HepG2 (cell line): ENCODE results near the gene GOLT1A. TPM values are rescaled to one million over a fixed set of nuclear protein-coding genes. Genes with fewer than 3 reads are reported as not detected.

ENCODE experiments used
- ARNT ChIP-seq: fragments of 450-650 bp; IDR thresholded peaks from 2 replicates; pipeline ENCODE4 v1.6.1; 2017
- ARNT2 ChIP-seq: sonication (generic); formaldehyde crosslinking; IDR thresholded peaks from 2 replicates; pipeline ENCODE4 v1.8.0; 2022; ENCODE audit warnings: mild to moderate bottlenecking, low read depth, missing genetic modification reagents, moderate library complexity
- BATF2 ChIP-seq: sonication (generic); formaldehyde crosslinking; IDR thresholded peaks from 2 replicates; pipeline ENCODE4 v1.8.0; 2022; ENCODE audit warnings: mild to moderate bottlenecking, missing genetic modification reagents, moderate library complexity
- BCL6 ChIP-seq: IDR thresholded peaks from 2 replicates; pipeline ENCODE4 v1.6.1; 2016; ENCODE audit warnings: missing genetic modification reagents, missing compliant biosample characterization
- BRCA1 ChIP-seq: sonication (generic); formaldehyde crosslinking; IDR thresholded peaks from 2 replicates; pipeline ENCODE4 v1.4.0; 2020; ENCODE audit warnings: missing genetic modification reagents
- CENPX ChIP-seq: sonication (generic); formaldehyde crosslinking; IDR thresholded peaks from 2 replicates; pipeline ENCODE4 v1.9.0; 2021; ENCODE audit warnings: mild to moderate bottlenecking, missing genetic modification reagents, moderate library complexity
- CREM ChIP-seq, 2 experiments: sonication (generic) in 1 of 2; formaldehyde crosslinking in 1 of 2; IDR thresholded peaks; 2 replicates each; pipeline versions ENCODE4 v1.4.0 to v1.6.1; 2016 to 2020; ENCODE audit warnings: antibody characterized with exemption in 1 of 2, mild to moderate bottlenecking in 1 of 2, missing genetic modification reagents in 1 of 2
- ISL2 ChIP-seq: sonication (generic); formaldehyde crosslinking; IDR thresholded peaks from 2 replicates; pipeline ENCODE4 v1.5.0; 2020; ENCODE audit warnings: missing genetic modification reagents
- KMT2B ChIP-seq: IDR thresholded peaks from 2 replicates; pipeline ENCODE4 v1.6.1; 2016; ENCODE audit warnings: missing genetic modification reagents, missing compliant biosample characterization
- NCOR1 ChIP-seq: fragments of 200-600 bp; sonication (generic); IDR thresholded peaks from 2 replicates; pipeline ENCODE4 v1.7.0; 2017; ENCODE audit warnings: antibody characterized with exemption, low read length, borderline replicate concordance
- RAD51 ChIP-seq: fragments of 450-650 bp; IDR thresholded peaks from 2 replicates; pipeline ENCODE4 v1.6.1; 2016; ENCODE audit warnings: borderline replicate concordance
- RBM22 ChIP-seq: fragments of 200-400 bp; formaldehyde crosslinking; optimal IDR thresholded peaks from 2 replicates; pipeline ENCODE3; 2017; ENCODE audit warnings: mild to moderate bottlenecking, low read length, moderate library complexity
- TERF1 ChIP-seq: sonication (generic); formaldehyde crosslinking; IDR thresholded peaks from 2 replicates; pipeline ENCODE4 v1.8.0; 2022; ENCODE audit warnings: mild to moderate bottlenecking, missing genetic modification reagents, moderate library complexity
- THAP9 ChIP-seq: sonication (generic); formaldehyde crosslinking; IDR thresholded peaks from 2 replicates; pipeline ENCODE4; 2020; ENCODE audit warnings: missing genetic modification reagents, mild to moderate bottlenecking, borderline replicate concordance
- ZMYM4 ChIP-seq: sonication (generic); formaldehyde crosslinking; IDR thresholded peaks from 2 replicates; pipeline ENCODE4 v1.8.1; 2023; ENCODE audit warnings: mild to moderate bottlenecking, missing genetic modification reagents
- ZNF260 ChIP-seq: sonication (generic); formaldehyde crosslinking; IDR thresholded peaks from 2 replicates; pipeline ENCODE4 v1.4.0; 2020; ENCODE audit warnings: missing genetic modification reagents, low read depth, mild to moderate bottlenecking, borderline replicate concordance
- ZNF597 ChIP-seq: sonication (generic); formaldehyde crosslinking; IDR thresholded peaks from 2 replicates; pipeline ENCODE4 v1.5.0; 2020; ENCODE audit warnings: missing genetic modification reagents
- ZNF678 ChIP-seq: sonication (generic); formaldehyde crosslinking; IDR thresholded peaks from 2 replicates; pipeline ENCODE4 v1.4.0; 2020; ENCODE audit warnings: mild to moderate bottlenecking, missing genetic modification reagents
- ZNF691 ChIP-seq: sonication (generic); formaldehyde crosslinking; IDR thresholded peaks from 2 replicates; pipeline ENCODE4 v1.4.0; 2020; ENCODE audit warnings: missing genetic modification reagents, low read depth, mild to moderate bottlenecking, borderline replicate concordance
- ZSCAN31 ChIP-seq: sonication (generic); formaldehyde crosslinking; IDR thresholded peaks from 2 replicates; pipeline ENCODE4 v1.5.0; 2020; ENCODE audit warnings: low read depth, mild to moderate bottlenecking, missing genetic modification reagents
- polyA plus RNA-seq, 8 experiments: library from polyadenylated mRNA; depleted of rRNA in 3 of 8; stranded (reverse) in 7 of 8; unstranded in 1 of 8; fragments of >200 nt; fragmentation: Illumina TruSeq in 4 of 8; extraction: Trizol in 4 of 8; gene quantifications; 2 replicates each; pipeline versions ENCODE4 v1.2.1 to v1.2.3, GENCODE V29; 2011 to 2016; ENCODE audit warnings: low read depth in 4 of 8, missing spikeins in 1 of 8, mixed read lengths in 1 of 8; ENCODE audit not compliant: insufficient read depth in 1 of 8
- total RNA-seq, 5 experiments: library from RNA; depleted of rRNA; stranded (reverse); fragments of >200 nt; fragmentation: Illumina TruSeq; extraction: Trizol; gene quantifications; 2 replicates each; pipeline ENCODE4 v1.2.3, GENCODE V29; 2016; ENCODE audit warnings: low read depth in 1 of 5
- TF ChIP-seq, protein P1 (sequence below): sonication (generic); formaldehyde crosslinking; IDR thresholded peaks from 2 replicates; pipeline ENCODE4 v1.5.0; 2020; ENCODE audit warnings: mild to moderate bottlenecking, low read depth, missing genetic modification reagents, borderline replicate concordance

GOLT1A gene
- total and polyA plus RNA-seq, 2 of the 13 experiments (the other 11 are each of a cell fraction or from before 2014, with no cell fraction given), result 25.8 to 28.0 TPM

DNA sequence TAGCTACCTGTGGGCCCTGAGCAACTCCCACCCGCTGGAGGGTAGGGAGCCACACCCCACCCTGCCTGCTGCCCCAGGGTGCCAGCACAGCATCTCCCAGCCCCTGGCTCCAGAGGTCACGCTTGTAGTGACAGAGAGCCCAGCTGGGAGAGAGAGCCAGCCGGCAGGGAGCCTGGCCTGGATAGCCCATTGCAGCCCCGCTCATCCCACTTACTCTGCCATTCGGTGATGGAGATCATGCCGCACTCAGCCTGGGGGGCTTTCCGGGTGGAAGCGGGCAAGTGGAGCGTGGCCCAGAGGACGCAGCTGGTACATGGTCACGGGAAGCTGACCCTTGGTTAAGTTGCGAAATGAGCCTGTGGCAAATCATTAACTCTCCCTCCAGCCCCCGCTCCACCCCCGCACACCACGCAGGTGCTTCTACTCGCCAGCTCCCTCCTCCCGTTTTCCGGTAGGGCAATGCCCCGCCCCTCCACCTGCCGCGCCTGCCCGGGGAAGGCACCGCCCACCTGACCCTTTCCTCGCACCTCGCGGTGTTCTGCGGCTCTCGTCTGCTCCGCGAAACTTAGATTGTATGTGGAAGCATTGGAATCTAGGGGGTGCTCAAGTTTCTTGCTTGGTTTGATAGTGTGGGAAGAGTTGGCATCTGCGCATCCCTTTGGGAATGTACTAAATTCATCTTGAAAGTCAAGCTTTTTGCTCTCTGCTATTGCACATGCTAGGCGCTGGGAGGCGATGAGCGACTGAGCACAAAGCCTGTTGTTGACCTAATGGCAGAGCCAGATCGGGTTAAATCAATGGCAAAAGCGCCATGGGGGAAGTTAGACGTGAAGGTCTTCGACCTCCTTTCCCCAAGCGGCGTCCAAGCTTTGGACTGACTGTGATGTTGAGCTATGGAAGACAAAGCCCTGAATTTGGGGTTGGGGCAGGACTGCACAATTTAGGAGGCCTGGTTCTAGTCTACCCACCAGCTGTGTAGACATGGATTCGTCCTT, at the start of gene GOLT1A (continued):
- TF ChIP-seq ZNF691 (CRISPR knock-in tag) (peak; percentile 21; the same call in 1 of the 2 replicates), ARNT2 (peak; percentile 85; the same call in 1 of the 2 replicates), ZNF678 (peak; percentile 38; the same call in 1 of the 2 replicates), ARNT (no peak), BCL6 (CRISPR knock-in tag) (peak; percentile 9; the same call in 1 of the 2 replicates), THAP9 (CRISPR knock-in tag) (peak; percentile 16; the same call in 1 of the 2 replicates), CENPX (CRISPR knock-in tag) (no peak), KMT2B (CRISPR knock-in tag) (peak; percentile 75), TERF1 (0 out of 2 replicates have a peak, but pooled peaks have one; percentile 16), ISL2 (CRISPR knock-in tag) (peak; percentile 65; the same call in 1 of the 2 replicates), ZMYM4 (CRISPR knock-in tag) (peak; percentile 73), BRCA1 (CRISPR knock-in tag) (peak; percentile 87; the same call in 1 of the 2 replicates), ZNF597 (CRISPR knock-in tag) (no peak), RBM22 (no peak), NCOR1 (peak; percentile 80; the same call in 1 of the 2 replicates), ZNF260 (no peak), ZSCAN31 (CRISPR knock-in tag) (peak; percentile 83; the same call in 1 of the 2 replicates), RAD51 (no peak), CREM (IDR thresholded peaks at IDR 0.05) (peak; percentile 27; the same call in 1 of the 2 replicates), CREM (CRISPR knock-in tag; IDR thresholded peaks at IDR 0.05) (no peak), BATF2 (CRISPR knock-in tag) (no peak)
- TF ChIP-seq, protein P1, sequence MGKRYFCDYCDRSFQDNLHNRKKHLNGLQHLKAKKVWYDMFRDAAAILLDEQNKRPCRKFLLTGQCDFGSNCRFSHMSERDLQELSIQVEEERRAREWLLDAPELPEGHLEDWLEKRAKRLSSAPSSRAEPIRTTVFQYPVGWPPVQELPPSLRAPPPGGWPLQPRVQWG, result no peak
